HepG2 (cell line): ENCODE measurements around the gene CAPS. TPM values are rescaled to one million over a fixed set of nuclear protein-coding genes. Genes with fewer than 3 reads are reported as not detected.

Experiments
- ATAC-seq: fragments of 200-7000 bp; cut with Tn5 transposase; 3 replicates; pipeline ENCODE4 v1.9.1; 2020; ENCODE audit warnings: mild to moderate bottlenecking, moderate library complexity
- BruUV-seq: library from RNA; stranded (reverse); fragments of 400-500 nt; replicated peaks from 2 replicates; lab custom pipeline; 2021; lab: Mats Ljungman, UMichigan
- CTCF ChIA-PET: fragments of 300-600 bp; formaldehyde crosslinking; extraction: SDS; loops from one replicate; lab custom pipeline; 2021; ENCODE audit warnings: low total read pairs, inconsistent platforms, low intra/inter-chr PET ratio; lab: Yijun Ruan, JAX
- POLR2A ChIA-PET: fragments of 350-600 bp; sonication (Branson Sonifier 250); formaldehyde crosslinking; loops from one replicate; lab custom pipeline; 2020; ENCODE audit warnings: antibody characterized with exemption, inconsistent platforms; lab: Yijun Ruan, JAX
- DNase-seq: peaks from one replicate; pipeline ENCODE4 v3.0.0-alpha.2; 2015; ENCODE audit warnings: low spot score
- FAIRE-seq: peaks from 3 replicates; lab custom pipeline; 2011; peaks lifted over from hg19 to GRCh38; lab: Jason Lieb, UNC
- H2AFZ ChIP-seq: one replicate; pipeline ENCODE4 v1.6.1; 2011; ENCODE audit warnings: low read length, inconsistent platforms
- H3K27ac ChIP-seq: fragments of 300-600 bp; 3 replicates; pipeline ENCODE4 v1.8.0; 2011; ENCODE audit warnings: mixed run types, mild to moderate bottlenecking, mixed read lengths, low read length, inconsistent platforms; ENCODE audit not compliant: insufficient read depth; ENCODE audit errors: extremely low read length
- H3K27me3 ChIP-seq, 2 experiments: fragments of 200-600 bp in 1 of 2; 2 replicates in 1 of 2; 3 replicates in 1 of 2; pipeline versions ENCODE4 v1.6.0 to v1.8.0; 2011; ENCODE audit warnings: low read length in 2 of 2, mild to moderate bottlenecking in 2 of 2, moderate library complexity in 2 of 2, inconsistent platforms in 1 of 2; ENCODE audit not compliant: insufficient read depth in 2 of 2, control insufficient read depth in 1 of 2
- H3K36me3 ChIP-seq, 2 experiments: fragments of 200-600 bp in 1 of 2; replicated peaks in 1 of 2; 2 replicates in 1 of 2; 3 replicates in 1 of 2; pipeline versions ENCODE4 v1.5.1 to v1.8.0; 2011; ENCODE audit warnings: low read length in 2 of 2, inconsistent platforms in 1 of 2; ENCODE audit not compliant: insufficient read depth in 2 of 2, control insufficient read depth in 1 of 2
- H3K4me1 ChIP-seq: 2 replicates; pipeline ENCODE4 v1.5.1; 2012; ENCODE audit warnings: low read length, inconsistent platforms; ENCODE audit not compliant: insufficient read depth
- H3K4me2 ChIP-seq: 2 replicates; pipeline ENCODE4 v1.6.0; 2011; ENCODE audit warnings: low read depth, low read length, inconsistent platforms
- H3K4me3 ChIP-seq, 3 experiments: fragments of 200-600 bp in 1 of 3; sonication (generic), shearing (Covaris generic) in 1 of 3; replicated peaks in 1 of 3; 2 replicates each; pipeline ENCODE4 v1.5.1; 2011 to 2016; ENCODE audit warnings: low read length in 3 of 3, inconsistent platforms in 2 of 3, low read depth in 2 of 3, mild to moderate bottlenecking in 2 of 3, control low read depth in 1 of 3, mixed read lengths in 1 of 3; ENCODE audit not compliant: insufficient read depth in 1 of 3
- H3K79me2 ChIP-seq: one replicate; pipeline ENCODE4 v1.6.1; 2011; ENCODE audit warnings: low read length, inconsistent platforms; ENCODE audit not compliant: insufficient read depth
- H3K9ac ChIP-seq: 2 replicates; pipeline ENCODE4 v1.6.0; 2011; ENCODE audit warnings: mild to moderate bottlenecking, low read depth, low read length, inconsistent platforms; ENCODE audit not compliant: insufficient read depth
- H3K9me3 ChIP-seq: 2 replicates; pipeline ENCODE4 v1.5.1; 2012; ENCODE audit warnings: mild to moderate bottlenecking, low read length
- H4K20me1 ChIP-seq: 2 replicates; pipeline ENCODE4 v1.6.0; 2011; ENCODE audit warnings: inconsistent platforms, mild to moderate bottlenecking, low read length, moderate library complexity; ENCODE audit not compliant: insufficient read depth
- EZH2 ChIP-seq: conservative IDR thresholded peaks from 2 replicates; pipeline ENCODE4 v1.6.1; 2012; ENCODE audit warnings: mild to moderate bottlenecking, low read depth, low read length, moderate library complexity
- HHEX ChIP-seq: IDR thresholded peaks from 2 replicates; pipeline ENCODE4 v1.6.1; 2016; ENCODE audit warnings: control low read depth
- MLLT10 ChIP-seq: sonication (generic); formaldehyde crosslinking; IDR thresholded peaks from 2 replicates; pipeline ENCODE4 v1.4.0; 2020; ENCODE audit warnings: missing genetic modification reagents
- MTA1 ChIP-seq: sonication (generic); formaldehyde crosslinking; IDR thresholded peaks from 2 replicates; pipeline ENCODE4 v1.4.0; 2020; ENCODE audit warnings: missing genetic modification reagents, mild to moderate bottlenecking, borderline replicate concordance
- NFATC3 ChIP-seq: sonication (generic); formaldehyde crosslinking; IDR thresholded peaks from 2 replicates; pipeline ENCODE4 v1.5.1; 2020; ENCODE audit warnings: mild to moderate bottlenecking, missing genetic modification reagents
- RBFOX2 ChIP-seq: fragments of 200-400 bp; formaldehyde crosslinking; IDR thresholded peaks from 2 replicates; pipeline ENCODE4 v1.6.1; 2017; ENCODE audit warnings: low read depth, mild to moderate bottlenecking, low read length
- SIX1 ChIP-seq: sonication (generic); formaldehyde crosslinking; IDR thresholded peaks from 2 replicates; pipeline ENCODE4 v1.4.0; 2020; ENCODE audit warnings: missing genetic modification reagents, borderline replicate concordance
- THAP11 ChIP-seq: IDR thresholded peaks from 2 replicates; pipeline ENCODE4 v1.6.1; 2016; ENCODE audit warnings: missing biosample characterization, missing genetic modification reagents
- TMF1 ChIP-seq: sonication (generic); formaldehyde crosslinking; IDR thresholded peaks from 2 replicates; pipeline ENCODE4 v1.8.1; 2022; ENCODE audit warnings: low read depth, missing genetic modification reagents
- YY1 ChIP-seq: IDR thresholded peaks from 2 replicates; pipeline ENCODE4 v1.6.1; 2011; ENCODE audit warnings: low read length, low read depth, moderate library complexity, mild to moderate bottlenecking; ENCODE audit not compliant: insufficient read depth, insufficient replicate concordance
- ZBTB3 ChIP-seq: sonication (generic); formaldehyde crosslinking; IDR thresholded peaks from 2 replicates; pipeline ENCODE4 v1.4.0; 2020; ENCODE audit warnings: low read depth, mild to moderate bottlenecking, moderate library complexity, missing genetic modification reagents, borderline replicate concordance
- ZNF460 ChIP-seq: sonication (generic); formaldehyde crosslinking; IDR thresholded peaks from 2 replicates; pipeline ENCODE4 v1.5.1; 2020; ENCODE audit warnings: missing genetic modification reagents, mild to moderate bottlenecking, borderline replicate concordance
- WGBS: methylation state at CpG from one replicate; pipeline ENCODE4 v1.1.6; 2017; ENCODE audit warnings: low lambda C conversion rate; 5-methylcytosine and 5-hydroxymethylcytosine counted together
- in situ Hi-C: cut with HindIII; loops from 2 replicates; pipeline ENCODE4 v1.10.0; 2017; ENCODE audit warnings: low pct_unique_long_range_greater_than_20kb; ENCODE audit not compliant: extremely low pct_ligation_motif_present
- intact Hi-C: fragments of 100-400 bp; cut with micrococcal nuclease; formaldehyde crosslinking; loops from one replicate; pipeline ENCODE4 v1.10.0; 2022; ENCODE audit not compliant: unreplicated experiment
- polyA plus RNA-seq, 8 experiments: library from polyadenylated mRNA; depleted of rRNA in 3 of 8; stranded (reverse) in 7 of 8; unstranded in 1 of 8; fragments of >200 nt; fragmentation: Illumina TruSeq in 4 of 8; extraction: Trizol in 4 of 8; gene quantifications; 2 replicates each; pipeline versions ENCODE4 v1.2.1 to v1.2.3, GENCODE V29; 2011 to 2016; ENCODE audit warnings: low read depth in 4 of 8, missing spikeins in 1 of 8, mixed read lengths in 1 of 8; ENCODE audit not compliant: insufficient read depth in 1 of 8
- total RNA-seq, 5 experiments: library from RNA; depleted of rRNA; stranded (reverse); fragments of >200 nt; fragmentation: Illumina TruSeq; extraction: Trizol; gene quantifications; 2 replicates each; pipeline ENCODE4 v1.2.3, GENCODE V29; 2016; ENCODE audit warnings: low read depth in 1 of 5
- TF ChIP-seq, protein P1 (sequence below): sonication (generic); formaldehyde crosslinking; conservative IDR thresholded peaks from 2 replicates; pipeline ENCODE4 v1.8.0; 2022; ENCODE audit warnings: low read depth, missing genetic modification reagents
- TF ChIP-seq, protein P2 (sequence below): sonication (generic); formaldehyde crosslinking; IDR thresholded peaks from 2 replicates; pipeline ENCODE4 v1.5.0; 2020; ENCODE audit warnings: mild to moderate bottlenecking, missing genetic modification reagents
- TF ChIP-seq, protein P3 (sequence below): fragments of 450-650 bp; IDR thresholded peaks from 2 replicates; pipeline ENCODE4 v1.6.1; 2016

The CAPS gene
- total and polyA plus RNA-seq, 2 of the 13 experiments (the other 11 are each of a cell fraction or from before 2014, with no cell fraction given), result 3.1 TPM

DNA sequence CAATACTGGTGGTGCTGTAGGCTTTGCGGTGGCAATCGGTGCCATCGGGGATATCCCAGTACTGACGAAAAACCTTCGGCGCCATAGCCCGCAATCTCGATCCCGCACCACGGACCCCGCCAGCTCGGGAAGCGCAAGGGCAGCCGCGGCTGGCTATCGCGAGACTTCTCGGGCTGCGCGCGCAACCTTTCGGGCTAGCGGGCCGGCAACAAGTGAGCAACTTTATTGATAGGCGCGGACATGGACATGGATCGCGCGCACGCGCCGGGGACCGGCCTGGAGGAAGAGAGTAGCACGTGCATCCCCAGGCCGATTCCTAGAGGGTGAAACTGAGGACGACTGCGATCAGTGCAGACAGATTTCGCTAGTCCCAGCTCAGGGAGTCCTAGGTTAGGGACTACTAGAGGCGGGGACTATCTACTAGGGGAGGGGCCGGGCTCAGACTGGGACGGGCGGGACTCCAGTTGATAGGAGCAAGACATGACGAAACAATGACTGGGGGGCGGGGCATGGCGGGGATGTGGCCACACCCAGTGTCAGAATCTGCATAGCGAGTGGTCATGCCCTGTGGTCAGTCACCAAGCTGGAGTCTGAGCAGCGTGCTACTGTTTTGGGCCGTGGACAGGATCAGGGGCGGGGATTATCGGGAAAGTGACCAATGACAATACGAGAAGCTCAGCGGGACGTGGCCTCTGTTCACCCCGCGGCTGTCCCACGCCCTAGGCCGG, 10.3 kb upstream of the CAPS start, which contains the start of gene NDUFA11 (continued):
- TF ChIP-seq EZH2, result no peak

DNA sequence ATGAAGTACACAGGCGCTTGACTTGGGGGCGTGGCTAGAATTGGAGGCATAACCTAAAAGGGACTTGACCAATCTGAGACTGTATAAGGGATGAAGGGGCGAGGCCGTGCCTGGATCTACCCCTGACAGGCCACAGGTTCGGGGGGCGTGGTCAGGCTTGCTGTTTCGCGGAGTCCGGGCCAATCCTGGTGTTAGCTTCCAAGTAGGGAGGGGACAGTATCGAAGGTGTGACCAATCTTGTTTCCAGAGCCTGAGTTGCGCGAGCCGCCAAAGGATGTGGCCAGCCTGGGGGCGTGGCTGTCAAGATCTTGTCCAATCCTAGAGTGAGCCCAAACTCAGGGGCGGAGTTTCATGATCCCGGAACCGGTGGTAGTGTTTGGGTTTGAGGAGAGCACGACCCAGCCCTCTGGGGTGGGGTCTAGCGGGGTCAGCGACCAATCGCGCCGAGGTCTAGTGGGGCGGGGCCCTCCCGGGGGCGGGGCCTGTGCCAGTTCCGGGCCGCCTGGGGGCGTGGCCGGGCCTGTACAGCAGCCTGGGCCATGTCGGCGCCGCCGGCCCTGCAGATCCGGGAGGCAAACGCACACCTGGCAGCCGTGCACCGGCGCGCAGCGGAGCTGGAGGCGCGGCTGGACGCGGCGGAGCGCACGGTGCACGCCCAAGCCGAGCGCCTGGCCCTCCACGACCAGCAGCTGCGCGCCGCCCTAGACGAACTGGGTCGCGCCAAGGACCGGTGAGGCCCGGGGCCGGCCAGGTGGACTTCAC, 9.5 kb upstream of the CAPS start, which contains the start of gene VMAC:
VMAC (plus strand) TSS at position 521 of the 762 bp plus-strand sequence; CDS start at position 540, 19 bp downstream.
- no TSS peak for BruUV-seq
- intact Hi-C loops (loop anchor here (2.0 kb wide), 1 partner anchor 58 kb away; no protein-coding TSS in a partner anchor), in situ Hi-C loops (no loop called here)
- WGBS, result under 1% methylated on average over 31 of the region's 61 CpGs
- FAIRE-seq, result peak; percentile 100
- H3K4me1 ChIP-seq, result peaks cover 66% of the 10 kb centered on the region
- H3K27ac ChIP-seq, result peak within 1 kb of the TSS; percentile 98
- H3K27me3 ChIP-seq, result peaks cover 0 to 4% of the 10 kb centered on the region in 2 experiments; a peak in 1 of 5 replicates
- peak; percentile 85 for ATAC-seq
- peak within 1 kb of the TSS; percentile 100 for H3K9ac ChIP-seq
- ChIA-PET POLR2A (interaction anchor here (0.6 to 3.9 kb wide), 37 partner anchors 9 to 626 kb away, joined by 3 to 79 read pairs (median 5); partner anchors contain the start of genes ALKBH7, CAPS, CATSPERD and DUS3L), CTCF (interaction anchor here (1.3 kb wide), 1 partner anchor 101 kb away, joined by 3 read pairs; no protein-coding TSS in a partner anchor)
- H3K4me2 ChIP-seq, result peak within 1 kb of the TSS; percentile 81
- DNase-seq, result peak; percentile 100
- H3K79me2 ChIP-seq, result peaks cover 42% of the 10 kb centered on the region
- H2AFZ ChIP-seq, result no peak within 1 kb of the TSS
- H4K20me1 ChIP-seq, result peaks cover 12% of the 10 kb centered on the region; the same call in 1 of the 2 replicates
- peak within 1 kb of the TSS; percentile 78 to 100 (median 99) for H3K4me3 ChIP-seq
- H3K36me3 ChIP-seq, result peaks cover 0 to 10% of the 10 kb centered on the region in 2 experiments; a peak in 2 of 5 replicates
- no peaks in the 10 kb centered on the region for H3K9me3 ChIP-seq
- no peak for TF ChIP-seq HHEX (CRISPR knock-in tag)
- TF ChIP-seq MLLT10 (CRISPR knock-in tag), result no peak
- TF ChIP-seq NFATC3 (CRISPR knock-in tag), result no peak
- TF ChIP-seq ZNF460 (CRISPR knock-in tag), result no peak
- peak; percentile 88 for TF ChIP-seq RBFOX2
- TF ChIP-seq, protein P1, sequence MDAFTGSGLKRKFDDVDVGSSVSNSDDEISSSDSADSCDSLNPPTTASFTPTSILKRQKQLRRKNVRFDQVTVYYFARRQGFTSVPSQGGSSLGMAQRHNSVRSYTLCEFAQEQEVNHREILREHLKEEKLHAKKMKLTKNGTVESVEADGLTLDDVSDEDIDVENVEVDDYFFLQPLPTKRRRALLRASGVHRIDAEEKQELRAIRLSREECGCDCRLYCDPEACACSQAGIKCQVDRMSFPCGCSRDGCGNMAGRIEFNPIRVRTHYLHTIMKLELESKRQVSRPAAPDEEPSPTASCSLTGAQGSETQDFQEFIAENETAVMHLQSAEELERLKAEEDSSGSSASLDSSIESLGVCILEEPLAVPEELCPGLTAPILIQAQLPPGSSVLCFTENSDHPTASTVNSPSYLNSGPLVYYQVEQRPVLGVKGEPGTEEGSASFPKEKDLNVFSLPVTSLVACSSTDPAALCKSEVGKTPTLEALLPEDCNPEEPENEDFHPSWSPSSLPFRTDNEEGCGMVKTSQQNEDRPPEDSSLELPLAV (CRISPR knock-in tag), result no peak
- TF ChIP-seq ZBTB3 (CRISPR knock-in tag), result no peak
- TF ChIP-seq THAP11 (CRISPR knock-in tag), result peak; percentile 57
- TF ChIP-seq, protein P2, sequence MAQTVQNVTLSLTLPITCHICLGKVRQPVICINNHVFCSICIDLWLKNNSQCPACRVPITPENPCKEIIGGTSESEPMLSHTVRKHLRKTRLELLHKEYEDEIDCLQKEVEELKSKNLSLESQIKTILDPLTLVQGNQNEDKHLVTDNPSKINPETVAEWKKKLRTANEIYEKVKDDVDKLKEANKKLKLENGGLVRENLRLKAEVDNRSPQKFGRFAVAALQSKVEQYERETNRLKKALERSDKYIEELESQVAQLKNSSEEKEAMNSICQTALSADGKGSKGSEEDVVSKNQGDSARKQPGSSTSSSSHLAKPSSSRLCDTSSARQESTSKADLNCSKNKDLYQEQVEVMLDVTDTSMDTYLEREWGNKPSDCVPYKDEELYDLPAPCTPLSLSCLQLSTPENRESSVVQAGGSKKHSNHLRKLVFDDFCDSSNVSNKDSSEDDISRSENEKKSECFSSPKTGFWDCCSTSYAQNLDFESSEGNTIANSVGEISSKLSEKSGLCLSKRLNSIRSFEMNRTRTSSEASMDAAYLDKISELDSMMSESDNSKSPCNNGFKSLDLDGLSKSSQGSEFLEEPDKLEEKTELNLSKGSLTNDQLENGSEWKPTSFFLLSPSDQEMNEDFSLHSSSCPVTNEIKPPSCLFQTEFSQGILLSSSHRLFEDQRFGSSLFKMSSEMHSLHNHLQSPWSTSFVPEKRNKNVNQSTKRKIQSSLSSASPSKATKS, result no peak
- peak; percentile 68; the same call in 1 of the 2 replicates for TF ChIP-seq TMF1
- peak; percentile 79 for TF ChIP-seq YY1
- TF ChIP-seq MTA1, result peak; percentile 72; the same call in 1 of the 2 replicates
- TF ChIP-seq, protein P3, sequence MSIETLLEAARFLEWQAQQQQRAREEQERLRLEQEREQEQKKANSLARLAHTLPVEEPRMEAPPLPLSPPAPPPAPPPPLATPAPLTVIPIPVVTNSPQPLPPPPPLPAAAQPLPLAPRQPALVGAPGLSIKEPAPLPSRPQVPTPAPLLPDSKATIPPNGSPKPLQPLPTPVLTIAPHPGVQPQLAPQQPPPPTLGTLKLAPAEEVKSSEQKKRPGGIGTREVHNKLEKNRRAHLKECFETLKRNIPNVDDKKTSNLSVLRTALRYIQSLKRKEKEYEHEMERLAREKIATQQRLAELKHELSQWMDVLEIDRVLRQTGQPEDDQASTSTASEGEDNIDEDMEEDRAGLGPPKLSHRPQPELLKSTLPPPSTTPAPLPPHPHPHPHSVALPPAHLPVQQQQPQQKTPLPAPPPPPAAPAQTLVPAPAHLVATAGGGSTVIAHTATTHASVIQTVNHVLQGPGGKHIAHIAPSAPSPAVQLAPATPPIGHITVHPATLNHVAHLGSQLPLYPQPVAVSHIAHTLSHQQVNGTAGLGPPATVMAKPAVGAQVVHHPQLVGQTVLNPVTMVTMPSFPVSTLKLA, result peak; percentile 43
- TF ChIP-seq SIX1 (CRISPR knock-in tag), result no peak
